22Rv1 (cell line): Measurements from ENCODE around the gene SCGN.

Experiments used
- CTCF ChIP-seq: fragments of 450-650 bp; IDR thresholded peaks from 2 replicates; pipeline ENCODE4 v1.5.1; 2017; ENCODE audit warnings: mild to moderate bottlenecking
- ZFX ChIP-seq: fragments of 450-650 bp; IDR thresholded peaks from 2 replicates; pipeline ENCODE4 v1.6.1; 2017; ENCODE audit warnings: antibody characterized with exemption, borderline replicate concordance

GRCh38 chr6:25641377-25641776, 10.6 kb upstream of the SCGN start:
- TF ChIP-seq CTCF (no peak), ZFX (no peak)
